HCT116 (cell line): ENCODE data around the gene GNB1. TPM values are rescaled to one million over a fixed set of nuclear protein-coding genes. Genes with fewer than 3 reads are reported as not detected.

Source experiments
- EZH2phosphoT487 ChIP-seq: fragments of 200-600 bp; IDR thresholded peaks from 2 replicates; pipeline ENCODE4 v1.6.1; 2018; ENCODE audit warnings: antibody characterized with exemption, borderline replicate concordance
- FOSL1 ChIP-seq: IDR thresholded peaks from 2 replicates; pipeline ENCODE4 v1.6.1; 2012; ENCODE audit warnings: low read depth
- REST ChIP-seq: IDR thresholded peaks from 2 replicates; pipeline ENCODE4 v1.6.1; 2012; ENCODE audit warnings: low read depth
- SRF ChIP-seq: IDR thresholded peaks from 2 replicates; pipeline ENCODE4 v1.6.1; 2012; ENCODE audit warnings: low read depth
- YY1 ChIP-seq: IDR thresholded peaks from 2 replicates; pipeline ENCODE4 v1.6.1; 2011; ENCODE audit warnings: low read length, low read depth, moderate library complexity, mild to moderate bottlenecking; ENCODE audit not compliant: insufficient replicate concordance; ENCODE audit errors: extremely low read depth
- ZBTB33 ChIP-seq: IDR thresholded peaks from 2 replicates; pipeline ENCODE4 v1.6.1; 2011; ENCODE audit warnings: mild to moderate bottlenecking, low read length, moderate library complexity; ENCODE audit not compliant: insufficient replicate concordance; ENCODE audit errors: extremely low read depth
- ZFX ChIP-seq: fragments of 450-650 bp; IDR thresholded peaks from 2 replicates; pipeline ENCODE4 v1.6.1; 2017
- total RNA-seq: library from RNA; stranded (reverse); gene quantifications from one replicate; pipeline ENCODE4 v1.2.1, GENCODE V29; 2021; ENCODE audit not compliant: unreplicated experiment

GNB1 gene
- total RNA-seq, 1 experiment from 2014 or later, result 371 TPM

- TF ChIP-seq ZBTB33 (no peak), SRF (no peak), YY1 (no peak), REST (no peak), EZH2phosphoT487 (no peak), ZFX (no peak), FOSL1 (no peak)
- TF ChIP-seq, all 23 proteins: peak for 0
Measured at GRCh38 chr1:1914101-1914970, 23.4 kb upstream of the GNB1 start (continued).
